AG20443 (cell line): ENCODE results near the gene F2RL1.
"Not testable (repeated sequence)": the region's sequence is repeated elsewhere in the genome, so short reads cannot be mapped to it uniquely, and the experiment has no call there.

Experiments
- DNase-seq: peaks from one replicate; pipeline ENCODE4 v3.0.0; 2012; ENCODE audit warnings: low spot score, mixed read lengths

The F2RL1 gene

DNA sequence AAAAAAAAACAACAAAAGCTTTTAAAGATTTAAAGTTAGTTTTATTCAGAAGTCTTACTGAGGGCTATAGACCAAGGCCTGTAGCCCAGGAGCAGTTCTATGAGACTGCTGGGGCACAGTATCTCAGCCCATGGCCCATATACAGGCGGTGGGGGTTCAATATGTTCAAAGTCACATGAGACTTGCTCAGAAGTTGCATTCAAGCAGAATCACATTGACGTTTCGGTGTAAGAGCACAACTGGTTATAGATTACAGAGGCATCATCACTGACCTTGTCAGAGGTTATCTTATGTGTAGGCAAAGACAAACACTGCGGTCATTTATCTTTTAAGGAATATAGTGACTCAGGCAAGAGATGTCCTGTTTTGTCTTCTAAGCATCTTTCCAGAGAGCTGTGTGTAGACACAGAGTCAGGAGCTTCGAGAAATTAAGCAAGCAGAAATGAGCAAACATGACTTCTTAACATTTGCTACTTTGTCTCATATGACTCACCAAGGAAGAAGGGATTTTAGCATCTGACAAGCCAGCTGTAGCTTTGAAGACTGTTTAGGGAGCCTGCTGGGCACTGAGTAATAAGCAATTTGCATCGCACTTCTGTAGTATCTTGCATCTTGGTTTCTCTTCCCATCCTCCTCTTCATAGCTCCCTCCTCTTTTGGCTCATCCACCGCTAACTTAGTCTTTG, 12.9 kb upstream of the F2RL1 start:
- DNase-seq: peak; percentile 81

DNA sequence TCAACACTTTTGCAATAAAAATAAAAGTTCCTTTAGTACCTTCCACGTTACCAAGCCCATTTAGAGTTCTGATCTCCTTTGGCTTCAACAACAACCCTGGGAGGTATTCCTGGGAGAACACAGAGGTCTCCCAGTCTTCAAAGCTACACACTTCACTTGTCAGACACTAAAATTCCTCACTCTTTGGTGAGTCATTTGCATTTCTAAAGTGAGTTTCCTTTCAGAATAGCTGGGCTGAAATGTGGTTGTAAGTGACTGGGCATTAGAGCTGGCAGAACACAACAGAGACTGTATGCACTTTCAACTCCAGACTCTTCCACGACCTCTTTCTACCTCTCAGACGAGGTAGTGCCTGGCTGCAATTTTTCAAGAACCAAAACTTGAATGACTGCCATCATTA, 11.5 kb upstream of the F2RL1 start:
- DNase-seq: peak; percentile 56

DNA sequence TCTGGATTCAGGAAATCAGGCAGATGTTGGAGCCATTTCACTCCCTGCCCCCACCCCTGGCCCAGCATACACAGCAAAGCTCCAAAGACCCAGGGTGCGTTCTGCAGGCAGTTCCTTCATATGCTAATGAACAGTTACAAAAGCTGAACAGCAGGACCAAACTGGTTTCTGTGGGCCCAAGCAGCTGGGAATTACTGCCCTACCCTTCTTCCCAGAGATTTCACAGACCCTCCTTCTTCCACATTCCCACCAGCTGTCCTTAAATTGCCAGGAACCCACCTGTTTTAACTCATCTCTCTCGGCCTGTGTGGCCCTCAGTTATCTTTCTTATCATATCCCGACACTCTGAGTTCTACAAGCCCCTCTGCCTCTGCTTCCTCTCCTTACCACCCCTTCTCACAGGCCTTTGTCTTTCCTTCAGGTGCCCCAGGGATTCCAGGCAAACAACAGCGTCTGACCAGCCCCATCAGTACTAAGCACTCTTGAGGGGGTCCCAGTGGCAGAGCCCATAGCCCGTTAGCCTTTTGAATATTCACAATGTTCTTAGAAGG, 10.6 kb upstream of the F2RL1 start:
- no peak for DNase-seq

DNA sequence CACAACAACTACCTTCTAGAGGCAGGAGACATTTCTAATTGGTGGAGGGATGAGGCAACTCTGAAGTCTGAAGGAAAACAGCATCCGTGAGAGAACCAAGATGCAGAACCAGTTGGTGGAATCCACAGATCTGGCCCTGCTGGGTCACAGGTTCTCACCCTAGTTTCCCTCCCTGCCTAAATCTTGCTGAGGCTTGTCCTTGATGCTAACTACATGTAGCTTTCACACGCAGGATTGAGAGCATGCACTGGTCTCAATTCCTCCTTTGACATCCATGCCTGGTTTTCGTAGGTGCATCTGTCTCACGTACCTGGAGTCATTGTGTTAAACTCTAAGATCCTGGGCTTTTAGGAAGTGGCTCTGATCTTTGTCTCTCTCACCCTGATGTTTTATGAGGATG, 9.7 kb upstream of the F2RL1 start:
- no peak for DNase-seq

DNA sequence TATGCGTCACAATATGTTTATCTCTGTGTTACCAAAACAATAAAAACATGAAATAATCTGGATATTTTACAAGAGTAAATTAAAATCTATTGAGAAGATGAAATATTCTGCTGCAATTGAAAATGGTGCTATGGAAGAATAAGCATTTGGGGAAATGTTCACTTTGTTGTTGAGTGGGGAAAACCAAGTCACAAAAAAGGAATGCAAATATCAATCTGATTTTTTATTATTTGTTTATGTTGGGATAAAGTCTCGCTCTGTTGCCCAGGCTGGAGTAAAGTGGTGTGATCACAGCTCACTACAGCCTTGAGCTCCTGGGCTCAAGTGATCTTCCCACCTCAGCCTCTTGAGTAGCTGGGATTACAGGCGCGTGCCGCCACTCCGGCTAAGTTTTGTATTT, 8.6 kb upstream of the F2RL1 start:
- no peak for DNase-seq

DNA sequence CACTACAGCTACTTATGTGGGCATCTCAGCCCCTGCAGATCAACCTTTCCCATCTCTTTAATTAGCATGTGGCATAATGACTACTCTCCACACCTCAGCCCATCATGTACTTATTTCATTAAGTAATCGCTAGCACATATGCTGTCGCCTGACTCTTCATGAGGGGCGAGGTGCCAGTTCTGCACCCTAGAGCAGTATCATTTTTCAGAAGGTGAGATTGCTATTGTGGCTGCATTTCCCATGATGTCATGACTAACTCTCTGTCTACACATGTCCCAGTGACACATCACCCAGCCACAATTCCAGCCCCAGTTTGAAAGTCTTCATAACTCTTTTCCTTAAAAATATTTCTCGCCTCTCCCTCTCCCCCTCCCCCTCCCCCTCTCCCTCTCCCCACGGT, 7.6 kb upstream of the F2RL1 start:
- peak; percentile 26 for DNase-seq

DNA sequence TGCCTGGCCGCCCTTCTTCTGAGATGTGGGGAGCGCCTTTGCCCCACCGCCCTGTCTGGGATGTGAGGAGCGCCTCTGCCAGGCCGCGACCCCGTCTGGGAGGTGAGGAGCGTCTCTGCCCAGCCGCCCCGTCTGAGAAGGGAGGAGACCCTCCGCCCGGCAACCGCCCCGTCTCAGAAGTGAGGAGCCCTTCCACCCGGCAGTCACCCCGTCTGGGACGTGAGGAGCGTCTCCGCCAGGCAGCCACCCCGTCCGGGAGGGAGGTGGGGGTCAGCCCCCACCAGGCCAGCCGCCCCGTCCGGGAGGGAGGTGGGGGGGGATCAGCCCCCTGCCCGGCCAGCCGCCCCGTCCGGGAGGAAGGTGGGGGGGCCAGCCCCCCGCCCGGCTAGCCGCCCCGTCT, 6.6 kb upstream of the F2RL1 start:
- DNase-seq: not testable (repeated sequence)

DNA sequence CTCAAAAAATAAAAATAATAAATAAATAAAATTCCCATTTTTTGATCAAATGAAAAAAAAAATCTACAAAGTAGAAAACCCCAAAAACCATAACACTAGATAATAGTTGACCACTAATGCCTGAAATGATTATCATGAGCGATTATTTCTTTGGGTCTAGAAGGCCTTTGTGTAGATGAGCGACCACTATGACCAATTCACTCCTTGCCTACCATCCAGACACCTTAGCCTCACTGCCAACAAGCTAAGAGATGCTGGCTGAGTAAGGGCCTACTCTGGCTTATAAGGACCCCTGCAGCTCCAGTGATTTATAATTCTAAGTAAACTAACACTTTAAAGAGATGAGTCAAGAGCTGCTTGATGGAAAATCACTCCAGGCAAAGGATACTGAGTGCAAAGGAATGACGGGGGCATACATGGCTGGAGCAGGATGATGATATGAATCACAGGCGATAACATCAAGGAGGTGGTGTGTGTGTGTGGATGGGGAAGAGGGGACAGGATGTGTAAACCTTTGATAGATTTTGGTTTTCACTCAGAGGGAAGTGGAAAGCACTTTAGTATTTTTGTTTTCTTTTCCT, 4.8 kb upstream of the F2RL1 start:
- peak; percentile 57 for DNase-seq

DNA sequence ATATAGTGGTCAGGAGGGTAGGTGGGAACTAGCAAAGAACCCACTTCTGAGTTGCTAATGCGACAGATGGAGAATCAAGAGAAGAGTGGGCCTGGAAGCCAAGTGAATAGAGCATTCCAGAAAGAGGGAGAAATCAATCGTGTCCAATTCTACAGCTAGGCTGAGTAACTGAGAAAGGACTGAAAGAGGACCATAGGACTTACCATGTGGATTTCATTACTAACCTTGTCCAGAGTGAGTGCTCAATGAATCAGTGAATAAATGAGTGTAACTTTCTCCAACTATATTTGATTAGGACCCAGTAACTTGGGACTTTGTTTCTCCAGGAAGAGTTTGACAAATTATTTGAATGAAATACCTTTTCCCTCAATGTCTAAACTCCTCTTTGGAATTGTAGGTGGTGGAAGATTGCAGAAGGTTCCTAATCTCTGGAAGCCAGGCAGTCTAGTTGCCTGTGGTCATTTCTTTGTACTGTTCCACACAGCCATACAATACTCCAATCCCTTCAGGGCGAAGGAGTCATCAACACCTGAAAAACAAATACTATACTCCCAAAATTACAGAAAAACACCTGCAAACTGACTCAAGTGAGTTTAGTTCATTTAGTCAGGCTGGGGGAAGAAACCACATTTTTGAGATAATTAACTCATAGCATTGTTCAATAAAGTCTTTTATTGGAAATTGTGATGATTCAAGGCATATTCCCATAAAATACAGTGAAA, 2.6 kb upstream of the F2RL1 start:
- peak; percentile 35 for DNase-seq

DNA sequence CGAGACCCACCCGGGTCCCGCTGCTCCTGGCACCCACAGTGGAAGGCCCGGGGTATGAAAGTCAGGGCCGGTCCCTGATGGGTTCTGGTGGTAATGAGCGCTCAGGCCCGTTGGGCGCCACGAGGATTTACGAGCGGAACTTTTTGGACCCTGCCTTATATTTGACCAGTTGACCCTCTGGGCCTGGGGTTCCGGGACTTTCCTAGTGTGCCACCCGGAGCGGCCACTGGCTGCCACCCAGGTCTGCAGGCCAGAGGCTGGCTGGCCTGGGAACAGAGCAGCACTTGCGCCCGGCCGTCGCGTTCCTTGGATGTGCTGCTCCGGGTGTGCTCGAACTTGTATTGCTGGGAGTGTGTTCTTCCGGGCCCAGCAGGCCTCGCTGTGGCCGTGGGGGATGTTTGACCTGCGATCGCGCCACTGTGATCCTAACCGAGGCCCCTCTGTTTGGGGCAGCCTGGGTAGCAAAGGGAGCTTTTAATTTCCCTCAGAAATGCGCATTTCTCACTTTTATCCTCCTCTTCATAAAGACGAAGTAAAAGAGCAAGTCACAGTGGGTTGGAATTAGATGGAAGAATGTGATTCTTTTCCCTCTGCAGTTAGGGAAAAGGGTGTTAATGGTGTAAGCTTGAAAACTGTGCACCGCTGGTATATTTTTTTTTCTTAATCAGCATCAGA, 1.2 kb downstream of the F2RL1 start:
- DNase-seq: no peak

DNA sequence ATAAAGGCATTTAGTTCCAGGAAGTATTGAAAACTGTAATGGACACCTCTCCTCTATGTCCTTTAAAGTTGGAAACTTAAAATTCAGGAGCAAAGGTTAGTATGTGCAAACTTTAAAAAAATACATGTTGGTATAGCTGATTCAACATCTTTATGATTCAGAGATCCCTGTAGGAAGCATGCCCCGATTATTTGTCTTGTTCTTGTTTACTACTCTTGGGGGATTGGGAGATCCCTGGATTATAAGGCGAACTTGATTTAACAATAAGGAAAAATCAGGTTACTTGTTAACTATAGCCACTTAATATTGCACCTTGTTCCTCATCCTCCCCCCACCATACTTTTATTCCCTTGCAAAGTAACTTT, 1.7 kb downstream of the F2RL1 start:
- no peak for DNase-seq

DNA sequence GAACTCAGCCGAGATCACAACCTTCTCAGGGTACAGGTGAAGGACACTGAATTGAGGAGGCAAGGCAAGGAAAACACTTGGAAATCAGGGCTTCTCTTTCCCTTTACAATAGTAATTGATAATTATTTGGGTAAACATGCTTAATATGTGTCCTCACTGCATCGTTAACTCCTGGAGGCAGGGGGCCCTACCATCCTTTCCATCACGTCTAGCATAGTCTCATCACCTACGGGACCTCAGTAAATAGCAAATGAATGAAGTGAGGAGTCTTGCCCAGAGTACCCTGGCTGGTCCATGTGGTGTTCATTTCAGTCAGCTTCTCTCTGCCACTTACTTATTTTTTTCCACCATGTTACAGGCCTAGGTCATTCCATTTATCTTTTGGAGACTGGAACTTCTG, 2.3 kb downstream of the F2RL1 start:
- DNase-seq: no peak

DNA sequence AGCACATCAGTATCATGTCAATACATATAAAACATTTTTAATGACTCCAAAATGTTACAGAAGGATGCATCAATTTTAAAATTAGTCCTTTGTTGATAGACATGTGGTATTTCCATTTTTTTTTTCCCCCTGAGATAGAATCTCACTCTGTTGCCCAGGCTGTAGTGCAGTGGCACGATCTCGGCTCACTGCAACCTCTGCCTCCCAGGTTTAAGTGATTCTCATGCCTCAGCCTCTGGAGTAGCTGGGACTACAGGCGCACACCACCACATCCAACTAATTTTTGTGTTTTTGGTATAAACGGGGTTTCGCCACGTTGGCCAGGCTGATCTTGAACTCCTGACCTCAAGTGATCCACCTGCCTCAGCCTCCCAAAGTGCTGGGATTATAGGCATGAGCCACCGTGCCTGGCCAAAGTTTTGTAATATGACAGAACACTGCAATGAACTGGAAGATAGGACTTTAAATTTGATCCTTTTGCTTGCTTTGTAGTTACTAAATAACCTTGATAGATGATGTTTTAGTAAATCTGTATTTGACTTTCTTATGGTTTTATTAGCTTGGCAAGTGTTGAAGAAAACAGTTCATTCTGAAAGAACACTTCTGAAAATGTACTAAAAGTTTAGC, 3.4 kb downstream of the F2RL1 start:
- DNase-seq: not testable (repeated sequence)

DNA sequence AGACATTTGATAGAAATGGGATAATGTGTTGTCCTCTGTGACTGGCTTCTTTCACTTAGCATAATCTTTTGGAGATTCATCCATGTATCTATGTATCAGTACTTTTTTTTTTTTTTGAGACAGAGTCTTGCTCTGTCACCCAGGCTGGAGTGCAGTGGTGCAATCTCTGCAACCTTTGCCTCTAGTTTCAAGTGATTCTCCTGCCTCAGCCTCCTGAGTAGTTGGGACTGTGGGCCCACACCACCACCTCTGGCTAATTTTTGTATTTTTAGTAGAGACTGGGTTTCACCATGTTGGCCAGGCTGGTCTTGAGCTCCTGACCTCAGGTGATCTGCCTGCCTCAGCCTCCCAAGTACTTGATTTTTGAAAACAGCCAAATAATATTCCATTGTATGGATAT, 7.6 kb downstream of the F2RL1 start:
- not testable (repeated sequence) for DNase-seq

DNA sequence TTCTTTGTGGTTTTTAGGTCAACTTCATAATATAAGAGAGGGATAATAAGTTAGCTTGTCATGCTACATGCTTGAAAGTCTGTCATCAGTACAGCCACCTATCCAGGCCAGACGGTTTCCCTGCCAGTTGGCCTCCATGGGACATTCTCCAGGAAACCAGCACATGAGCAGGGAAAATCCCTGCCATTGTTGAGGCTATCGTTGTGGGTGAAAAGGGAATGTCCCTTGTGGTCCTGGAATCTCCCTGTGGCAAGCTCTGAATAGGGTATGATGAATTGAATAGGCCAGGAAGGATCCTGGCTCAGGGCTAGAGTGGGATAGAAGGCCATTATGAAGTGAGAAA, 12.3 kb downstream of the F2RL1 start:
- peak; percentile 47 for DNase-seq

DNA sequence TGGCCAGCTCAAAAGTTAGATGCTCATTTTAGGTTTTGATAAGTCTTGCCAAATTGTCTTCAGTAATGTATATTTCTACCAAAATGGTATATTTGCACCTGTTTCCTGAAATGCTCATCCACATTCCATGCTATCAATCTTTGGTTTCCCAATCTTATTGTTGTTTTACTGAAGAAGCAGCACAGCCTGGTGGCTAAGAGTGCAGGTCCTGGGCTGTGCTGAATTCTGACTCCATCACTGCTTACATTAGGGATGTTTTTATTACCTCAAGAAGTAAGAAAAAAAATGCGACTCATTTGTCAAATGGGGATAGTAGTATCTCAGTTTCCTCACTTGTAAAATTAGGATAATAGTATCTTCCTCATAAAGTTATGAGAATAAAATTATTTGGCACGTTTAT, 17.4 kb downstream of the F2RL1 start:
- DNase-seq: no peak

DNA sequence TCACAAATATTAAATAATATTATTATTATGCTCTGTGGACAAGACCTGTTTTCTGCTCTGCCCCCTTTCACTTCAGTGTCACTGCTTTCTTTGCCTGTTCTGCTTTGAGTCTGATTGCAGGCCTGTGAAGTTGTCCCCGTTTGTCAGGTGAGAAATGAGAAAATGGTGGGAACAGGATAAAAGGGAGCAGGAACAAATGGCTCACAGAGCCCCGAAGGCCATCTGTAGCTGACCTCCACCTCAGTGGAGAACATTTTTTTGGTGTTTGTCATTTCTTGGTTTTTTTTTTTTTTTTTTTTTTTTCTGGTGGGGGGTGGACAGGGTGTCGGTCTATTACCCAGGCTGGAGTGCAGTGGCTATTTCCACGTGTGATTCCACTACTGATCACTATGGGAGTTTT, 17.8 kb downstream of the F2RL1 start:
- no peak for DNase-seq

DNA sequence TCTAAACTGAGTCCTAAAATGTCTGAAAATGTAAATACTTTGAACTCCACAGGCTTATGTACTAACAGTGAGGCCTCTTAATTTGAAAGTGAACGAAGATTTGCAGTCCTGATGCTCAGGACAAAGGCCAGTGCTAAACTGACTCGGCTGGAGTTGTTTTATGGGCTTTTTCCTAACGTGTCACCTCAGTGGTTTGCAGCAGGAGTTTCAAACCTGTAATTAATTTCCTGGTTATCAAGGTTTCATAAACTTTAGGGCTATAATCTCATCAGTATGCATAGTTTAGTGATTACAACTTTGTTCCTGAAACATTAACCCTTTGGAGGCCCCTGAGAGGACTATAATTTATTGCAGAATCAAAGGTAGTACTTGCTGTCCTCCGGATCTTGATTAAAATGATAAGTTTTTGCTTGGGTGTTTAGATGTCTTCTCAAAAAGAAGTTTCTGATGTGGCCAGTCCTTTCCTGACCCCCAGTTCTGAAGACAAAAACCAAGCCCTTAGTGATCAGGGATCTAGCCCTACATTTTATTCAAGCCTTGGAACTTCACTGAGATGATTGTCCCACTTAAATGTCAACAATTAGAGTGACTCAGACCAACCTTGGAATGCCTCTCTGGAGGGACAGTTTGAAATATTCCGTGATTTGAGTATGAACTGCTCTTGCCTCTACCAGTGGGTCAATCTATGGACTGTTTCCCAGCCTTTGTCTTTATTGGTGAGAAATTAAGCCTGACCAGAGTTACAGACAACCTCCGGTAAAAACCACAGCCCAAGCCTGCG, 19.8 kb downstream of the F2RL1 start:
- peak; percentile 30 for DNase-seq

DNA sequence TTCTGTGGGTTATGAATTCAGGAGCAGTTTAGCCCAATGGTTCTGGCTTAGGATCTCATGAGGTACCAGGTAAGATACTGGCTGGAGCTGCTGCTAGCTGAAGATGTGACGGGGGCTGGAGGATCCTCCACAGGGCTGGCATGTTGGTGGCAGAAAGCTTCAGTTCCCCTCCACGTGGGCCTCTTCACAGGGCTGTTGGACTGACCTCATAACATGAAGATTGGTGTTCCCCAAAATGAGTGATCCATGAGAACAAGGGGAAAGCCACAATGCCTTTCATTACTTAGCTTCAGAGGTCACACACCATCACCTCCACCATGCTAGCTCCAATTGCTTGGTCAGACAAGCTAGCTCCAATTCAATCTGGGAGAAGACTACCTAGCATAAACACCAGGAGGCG, 22.5 kb downstream of the F2RL1 start:
- DNase-seq: no peak

DNA sequence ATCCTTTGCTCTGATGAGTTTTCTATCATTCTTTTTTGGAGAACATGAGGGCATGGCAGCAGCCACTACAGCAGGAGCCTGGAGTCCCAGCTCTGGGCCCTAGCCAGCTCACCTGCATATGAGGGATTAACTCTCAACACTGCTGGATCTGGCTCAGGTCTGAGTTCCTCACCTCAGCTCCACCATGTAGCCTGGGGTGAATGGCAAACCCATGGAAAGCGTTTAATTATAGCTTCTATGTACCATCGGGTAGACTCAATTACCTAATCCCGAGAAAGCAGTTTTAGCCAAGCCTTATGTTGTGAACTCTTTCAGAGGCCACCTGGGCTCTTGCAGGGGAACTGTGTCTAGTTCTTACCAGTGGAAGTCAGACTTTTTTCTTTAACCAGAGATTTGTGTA, 27.1 kb downstream of the F2RL1 start:
- DNase-seq: no peak

DNA sequence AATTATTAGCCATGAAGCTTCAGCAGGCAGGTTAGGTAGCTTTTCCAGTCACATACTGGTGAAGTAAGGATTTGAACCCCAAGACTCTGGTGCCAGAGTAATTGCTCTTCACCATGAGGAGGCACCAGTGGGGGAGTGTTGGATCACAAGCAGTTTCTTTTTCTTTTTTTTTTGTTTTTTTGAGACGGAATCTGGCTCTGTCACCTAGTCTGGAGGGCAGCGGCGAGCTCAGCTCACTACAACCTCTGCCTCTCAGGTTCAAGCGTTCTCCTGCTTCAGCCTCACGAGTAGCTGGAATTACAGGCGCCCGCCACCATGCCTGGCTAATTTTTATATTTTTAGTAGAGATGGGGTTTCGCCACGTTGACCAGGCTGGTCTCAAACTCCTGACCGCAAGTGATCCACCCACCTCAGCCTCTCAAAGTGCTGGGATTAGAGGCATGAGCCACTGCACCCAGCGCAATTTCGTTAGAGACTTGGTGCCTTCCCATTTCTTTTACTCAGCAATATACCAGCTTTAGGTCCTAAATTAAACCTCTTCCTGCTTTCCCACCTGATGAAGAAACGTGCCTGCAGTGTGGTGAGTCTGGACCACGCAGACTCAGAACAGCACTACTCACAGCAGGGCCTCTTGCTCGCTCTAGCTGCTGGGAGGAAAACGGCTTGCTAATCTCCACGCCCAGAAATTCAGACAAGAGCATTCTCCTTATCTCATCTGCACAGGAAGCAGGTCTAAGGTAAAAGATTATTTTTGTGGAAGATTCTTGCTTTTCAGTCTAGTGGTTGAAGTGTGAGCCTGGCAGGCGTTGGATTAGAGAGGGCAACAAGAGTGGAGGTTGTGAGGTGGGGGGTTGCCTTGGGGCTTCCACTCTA, 30.8 kb downstream of the F2RL1 start, which contains the start of gene S100Z:
Gene S100Z, plus strand, starts transcription at position 596 of the 873 bp plus-strand sequence. CDS start 25,346 bp downstream, outside the sequence.
- DNase-seq: no peak
